H9 (cell line): ENCODE measurements around the gene EPB41L2. TPM values are rescaled to one million over a fixed set of nuclear protein-coding genes. Genes with fewer than 3 reads are reported as not detected.

ENCODE experiments used
- DNase-seq: peaks from one replicate; pipeline ENCODE4 v3.0.0-alpha.2; 2017
- H2AFZ ChIP-seq: one replicate; pipeline ENCODE4 v1.6.1; 2013; ENCODE audit warnings: mild to moderate bottlenecking, low read length, control low read depth, moderate library complexity
- H2AK5ac ChIP-seq: 2 replicates; pipeline ENCODE4 v1.6.1; 2013; ENCODE audit warnings: low read length, control low read depth, mixed read lengths; ENCODE audit not compliant: insufficient read length
- H2BK120ac ChIP-seq: one replicate; pipeline ENCODE4 v1.6.1; 2013; ENCODE audit warnings: low read depth, mild to moderate bottlenecking, low read length, control low read depth, inconsistent platforms; ENCODE audit not compliant: poor library complexity, severe bottlenecking
- H2BK12ac ChIP-seq: 2 replicates; pipeline ENCODE4 v1.6.1; 2013; ENCODE audit warnings: low read length, control low read depth, mixed read lengths, low read depth; ENCODE audit not compliant: insufficient read length
- H2BK15ac ChIP-seq: 2 replicates; pipeline ENCODE4 v1.6.1; 2013; ENCODE audit warnings: low read depth, low read length, control low read depth
- H2BK20ac ChIP-seq: one replicate; pipeline ENCODE4 v1.6.1; 2013; ENCODE audit warnings: low read depth, mild to moderate bottlenecking, low read length, control low read depth, inconsistent platforms; ENCODE audit not compliant: poor library complexity, severe bottlenecking
- H2BK5ac ChIP-seq: 2 replicates; pipeline ENCODE4 v1.6.1; 2013; ENCODE audit warnings: low read length, control low read depth, mixed read lengths; ENCODE audit not compliant: insufficient read length
- H3K14ac ChIP-seq: 2 replicates; pipeline ENCODE4 v1.6.1; 2013; ENCODE audit warnings: low read length, control low read depth; ENCODE audit not compliant: insufficient read depth
- H3K18ac ChIP-seq: 2 replicates; pipeline ENCODE4 v1.6.1; 2013; ENCODE audit warnings: low read depth, mild to moderate bottlenecking, mixed read lengths, low read length, control low read depth; ENCODE audit not compliant: insufficient read length
- H3K23ac ChIP-seq: 2 replicates; pipeline ENCODE4 v1.6.1; 2013; ENCODE audit warnings: low read length, control low read depth, mixed read lengths, low read depth; ENCODE audit not compliant: insufficient read length
- H3K23me2 ChIP-seq: 2 replicates; pipeline ENCODE4 v1.6.1; 2013; ENCODE audit warnings: low read depth, mild to moderate bottlenecking, mixed read lengths, low read length, control low read depth; ENCODE audit not compliant: insufficient read length, poor library complexity, severe bottlenecking
- H3K27ac ChIP-seq: 2 replicates; pipeline ENCODE4 v1.5.1; 2013; ENCODE audit warnings: low read length, control low read depth, mixed read lengths, low read depth; ENCODE audit not compliant: insufficient read length
- H3K27me3 ChIP-seq: 2 replicates; pipeline ENCODE4 v1.6.1; 2013; ENCODE audit warnings: low read length, control low read depth, inconsistent platforms; ENCODE audit not compliant: insufficient read depth
- H3K4ac ChIP-seq: 2 replicates; pipeline ENCODE4 v1.6.1; 2013; ENCODE audit warnings: low read depth, mild to moderate bottlenecking, control low read depth, inconsistent platforms, low read length, moderate library complexity
- H3K4me1 ChIP-seq: 2 replicates; pipeline ENCODE4 v1.6.1; 2013; ENCODE audit warnings: low read length, control low read depth, inconsistent platforms; ENCODE audit not compliant: insufficient read depth
- H3K4me2 ChIP-seq: 2 replicates; pipeline ENCODE4 v1.6.1; 2013; ENCODE audit warnings: low read length, control low read depth, mixed read lengths; ENCODE audit not compliant: insufficient read length, insufficient read depth
- H3K56ac ChIP-seq: 2 replicates; pipeline ENCODE4 v1.6.1; 2013; ENCODE audit warnings: low read depth, mild to moderate bottlenecking, mixed read lengths, low read length, control low read depth; ENCODE audit not compliant: insufficient read length
- H3K79me1 ChIP-seq: 2 replicates; pipeline ENCODE4 v1.6.1; 2013; ENCODE audit warnings: low read depth, mild to moderate bottlenecking, moderate library complexity, low read length, control low read depth, inconsistent platforms; ENCODE audit not compliant: insufficient read depth, poor library complexity, severe bottlenecking
- H3K79me2 ChIP-seq: 2 replicates; pipeline ENCODE4 v1.6.1; 2013; ENCODE audit warnings: low read length, control low read depth, inconsistent platforms; ENCODE audit not compliant: insufficient read depth
- H3K9ac ChIP-seq: 2 replicates; pipeline ENCODE4 v1.6.1; 2013; ENCODE audit warnings: low read length, control low read depth, mixed read lengths; ENCODE audit not compliant: insufficient read length; ENCODE audit errors: extremely low read depth
- H3K9me3 ChIP-seq: one replicate; pipeline ENCODE4 v1.6.1; 2013; ENCODE audit warnings: low read depth, low read length, inconsistent platforms; ENCODE audit not compliant: control insufficient read depth
- H3T11ph ChIP-seq: one replicate; pipeline ENCODE4 v1.6.1; 2013; ENCODE audit warnings: mild to moderate bottlenecking, low read length, control low read depth, inconsistent platforms
- H4K20me1 ChIP-seq: one replicate; pipeline ENCODE4 v1.6.1; 2013; ENCODE audit not compliant: control insufficient read depth, insufficient read length, insufficient read depth
- H4K5ac ChIP-seq: 2 replicates; pipeline ENCODE4 v1.6.1; 2013; ENCODE audit warnings: low read depth, mild to moderate bottlenecking, mixed read lengths, low read length, control low read depth; ENCODE audit not compliant: insufficient read length
- H4K8ac ChIP-seq: replicated peaks from 2 replicates; pipeline ENCODE4 v1.6.1; 2013; ENCODE audit warnings: low read length, control low read depth, mixed read lengths, low read depth; ENCODE audit not compliant: insufficient read length
- H4K91ac ChIP-seq: 2 replicates; pipeline ENCODE4 v1.6.1; 2013; ENCODE audit warnings: low read depth, mild to moderate bottlenecking, moderate library complexity, mixed read lengths, low read length, control low read depth; ENCODE audit not compliant: insufficient read length
- H3K27ac Mint-ChIP-seq, 3 experiments: 2 replicates in 2 of 3; 3 replicates in 1 of 3; pipeline ENCODE4 v1.8.0; 2020 to 2021; ENCODE audit warnings: mixed read lengths in 3 of 3, mild to moderate bottlenecking in 1 of 3, moderate library complexity in 1 of 3
- H3K27me3 Mint-ChIP-seq: 2 replicates; pipeline ENCODE4 v1.8.0; 2021; ENCODE audit warnings: low read depth, mild to moderate bottlenecking, moderate library complexity, mixed read lengths
- H3K36me3 Mint-ChIP-seq, 3 experiments: 2 replicates in 2 of 3; 3 replicates in 1 of 3; pipeline ENCODE4 v1.8.0; 2020 to 2021; ENCODE audit warnings: low read depth in 3 of 3, mixed read lengths in 3 of 3; ENCODE audit not compliant: insufficient read depth in 1 of 3
- H3K4me1 Mint-ChIP-seq, 2 experiments: 2 replicates each; pipeline ENCODE4 v1.8.0; 2020; ENCODE audit warnings: mixed read lengths in 2 of 2
- H3K4me3 Mint-ChIP-seq, 2 experiments: 2 replicates in 1 of 2; 3 replicates in 1 of 2; pipeline ENCODE4 v1.8.0; 2020 to 2021; ENCODE audit warnings: mild to moderate bottlenecking in 2 of 2, mixed read lengths in 2 of 2, moderate library complexity in 1 of 2
- H3K9me3 Mint-ChIP-seq, 2 experiments: 2 replicates in 1 of 2; 3 replicates in 1 of 2; pipeline ENCODE4 v1.8.0; 2020; ENCODE audit warnings: mild to moderate bottlenecking in 2 of 2, mixed read lengths in 2 of 2, moderate library complexity in 1 of 2
- WGBS: extraction: QIAGEN DNeasy Blood & Tissue Kit; methylation state at CpG from one replicate; pipeline ENCODE4 v1.1.7; 2013; ENCODE audit warnings: missing lambda C conversion rate, low lambda C conversion rate, mixed read lengths; ENCODE audit not compliant: insufficient read length; ENCODE audit errors: extremely low coverage; 5-methylcytosine and 5-hydroxymethylcytosine counted together
- total RNA-seq: library from RNA; stranded (reverse); gene quantifications from 2 replicates; pipeline ENCODE4 v1.2.1, GENCODE V29; 2021
- TF ChIP-seq, protein P1 (sequence below): fragments of 200-600 bp; sonication (generic); conservative IDR thresholded peaks from 3 replicates; pipeline ENCODE4 v1.8.0; 2021; ENCODE audit warnings: antibody characterized with exemption, mild to moderate bottlenecking

EPB41L2 gene
- total RNA-seq, 1 experiment from 2014 or later: 90.2 TPM

- Histone ChIP-seq H2BK20ac (no peak overlapping the region), H4K5ac (no peak overlapping the region), H4K20me1 (no peaks in the 10 kb centered on the region), H3K9me3 (peaks cover 24% of the 10 kb centered on the region), H4K8ac (no peak overlapping the region), H2BK120ac (no peak overlapping the region), H3K9ac (no peak overlapping the region), H4K91ac (no peak overlapping the region), H2BK12ac (no peak overlapping the region), H3K27ac (no peak overlapping the region), H3K14ac (no peak overlapping the region), H3K23ac (no peak overlapping the region), H3K18ac (no peak overlapping the region), H2BK5ac (no peak overlapping the region), H2AFZ (no peak overlapping the region), H3T11ph (no peak overlapping the region), H3K23me2 (no peaks in the 10 kb centered on the region), H3K56ac (no peak overlapping the region), H2AK5ac (no peak overlapping the region), H3K79me2 (peaks cover 8% of the 10 kb centered on the region), H3K4ac (no peak overlapping the region), H3K27me3 (no peaks in the 10 kb centered on the region), H2BK15ac (no peak overlapping the region), H3K4me2 (no peak overlapping the region), H3K79me1 (peaks cover 3% of the 10 kb centered on the region), H3K4me1 (peaks cover 10% of the 10 kb centered on the region)
- H3K27ac Mint-ChIP-seq: peak overlapping the region; percentile 11 to 48 (median 19); a peak in 6 of 7 replicates
- H3K9me3 Mint-ChIP-seq: peaks cover 28 to 31% of the 10 kb centered on the region in 2 experiments
- no peak for DNase-seq
- no peak overlapping the region for H3K4me3 Mint-ChIP-seq
- H3K27me3 Mint-ChIP-seq: no peaks in the 10 kb centered on the region; the same call in 1 of the 2 replicates
- no CpG with 5 or more reads among the region's 1 CpG for WGBS
- peaks cover 46 to 52% of the 10 kb centered on the region in 2 experiments for H3K4me1 Mint-ChIP-seq
- TF ChIP-seq, protein P1, sequence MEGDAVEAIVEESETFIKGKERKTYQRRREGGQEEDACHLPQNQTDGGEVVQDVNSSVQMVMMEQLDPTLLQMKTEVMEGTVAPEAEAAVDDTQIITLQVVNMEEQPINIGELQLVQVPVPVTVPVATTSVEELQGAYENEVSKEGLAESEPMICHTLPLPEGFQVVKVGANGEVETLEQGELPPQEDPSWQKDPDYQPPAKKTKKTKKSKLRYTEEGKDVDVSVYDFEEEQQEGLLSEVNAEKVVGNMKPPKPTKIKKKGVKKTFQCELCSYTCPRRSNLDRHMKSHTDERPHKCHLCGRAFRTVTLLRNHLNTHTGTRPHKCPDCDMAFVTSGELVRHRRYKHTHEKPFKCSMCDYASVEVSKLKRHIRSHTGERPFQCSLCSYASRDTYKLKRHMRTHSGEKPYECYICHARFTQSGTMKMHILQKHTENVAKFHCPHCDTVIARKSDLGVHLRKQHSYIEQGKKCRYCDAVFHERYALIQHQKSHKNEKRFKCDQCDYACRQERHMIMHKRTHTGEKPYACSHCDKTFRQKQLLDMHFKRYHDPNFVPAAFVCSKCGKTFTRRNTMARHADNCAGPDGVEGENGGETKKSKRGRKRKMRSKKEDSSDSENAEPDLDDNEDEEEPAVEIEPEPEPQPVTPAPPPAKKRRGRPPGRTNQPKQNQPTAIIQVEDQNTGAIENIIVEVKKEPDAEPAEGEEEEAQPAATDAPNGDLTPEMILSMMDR: no peak
- peaks cover 28 to 31% (median 28%) of the 10 kb centered on the region in 3 experiments for H3K36me3 Mint-ChIP-seq
Observed at GRCh38 chr6:131004387-131004755, 58.7 kb downstream of the EPB41L2 start.
